ENCODE data around the gene PDIA4.
"Not testable (repeated sequence)": the region's sequence is repeated elsewhere in the genome, so short reads cannot be mapped to it uniquely, and the experiment has no call there.

The PDIA4 gene

GRCh38 chr7:149031353-149031910 is 3.1 kb upstream of the PDIA4 start:
- no peak overlapping the region for H3K27ac ChIP-seq
- TF ChIP-seq ZFX (IDR thresholded peaks at IDR 0.05; ENCODE audit: borderline replicate concordance) = no peak
- TF ChIP-seq, protein P1, sequence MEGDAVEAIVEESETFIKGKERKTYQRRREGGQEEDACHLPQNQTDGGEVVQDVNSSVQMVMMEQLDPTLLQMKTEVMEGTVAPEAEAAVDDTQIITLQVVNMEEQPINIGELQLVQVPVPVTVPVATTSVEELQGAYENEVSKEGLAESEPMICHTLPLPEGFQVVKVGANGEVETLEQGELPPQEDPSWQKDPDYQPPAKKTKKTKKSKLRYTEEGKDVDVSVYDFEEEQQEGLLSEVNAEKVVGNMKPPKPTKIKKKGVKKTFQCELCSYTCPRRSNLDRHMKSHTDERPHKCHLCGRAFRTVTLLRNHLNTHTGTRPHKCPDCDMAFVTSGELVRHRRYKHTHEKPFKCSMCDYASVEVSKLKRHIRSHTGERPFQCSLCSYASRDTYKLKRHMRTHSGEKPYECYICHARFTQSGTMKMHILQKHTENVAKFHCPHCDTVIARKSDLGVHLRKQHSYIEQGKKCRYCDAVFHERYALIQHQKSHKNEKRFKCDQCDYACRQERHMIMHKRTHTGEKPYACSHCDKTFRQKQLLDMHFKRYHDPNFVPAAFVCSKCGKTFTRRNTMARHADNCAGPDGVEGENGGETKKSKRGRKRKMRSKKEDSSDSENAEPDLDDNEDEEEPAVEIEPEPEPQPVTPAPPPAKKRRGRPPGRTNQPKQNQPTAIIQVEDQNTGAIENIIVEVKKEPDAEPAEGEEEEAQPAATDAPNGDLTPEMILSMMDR (IDR thresholded peaks at IDR 0.05) = no peak

- not testable (repeated sequence) for H3K27ac ChIP-seq
Measured at GRCh38 chr7:149030439-149030838, 2.1 kb upstream of the PDIA4 start.

- TF ChIP-seq, protein P1 (IDR thresholded peaks at IDR 0.05) = no peak
- TF ChIP-seq ZFX (IDR thresholded peaks at IDR 0.05; ENCODE audit: borderline replicate concordance) = no peak
- H3K27ac ChIP-seq = peak overlapping the region; percentile 94
Measured at GRCh38 chr7:149027611-149028345, 527 bp downstream of the PDIA4 start.

- H3K27ac ChIP-seq = peak overlapping the region; percentile 94
- TF ChIP-seq, protein P1 (IDR thresholded peaks at IDR 0.05) = no peak
Measured at GRCh38 chr7:149027055-149027454, 1.2 kb downstream of the PDIA4 start.

GRCh38 chr7:149023662-149024061 is 4.6 kb downstream of the PDIA4 start:
- TF ChIP-seq, protein P1 (IDR thresholded peaks at IDR 0.05) = no peak
- no peak for TF ChIP-seq ZFX (IDR thresholded peaks at IDR 0.05; ENCODE audit: borderline replicate concordance)

GRCh38 chr7:149022756-149023360 is 5.4 kb downstream of the PDIA4 start:
- TF ChIP-seq, protein P1 (IDR thresholded peaks at IDR 0.05) = no peak
- TF ChIP-seq ZFX (IDR thresholded peaks at IDR 0.05; ENCODE audit: borderline replicate concordance) = no peak
- peak overlapping the region; percentile 27; the same call in 1 of the 2 replicates for H3K27ac ChIP-seq

More at GRCh38 chr7:149023662-149024061, 4.6 kb downstream of the PDIA4 start:
- peak overlapping the region; percentile 27; the same call in 1 of the 2 replicates for H3K27ac ChIP-seq

GRCh38 chr7:149021725-149022062 is 6.6 kb downstream of the PDIA4 start:
- H3K27ac ChIP-seq = peak overlapping the region; percentile 27; the same call in 1 of the 2 replicates
- TF ChIP-seq ZFX (IDR thresholded peaks at IDR 0.05; ENCODE audit: borderline replicate concordance) = no peak
- TF ChIP-seq, protein P1 (IDR thresholded peaks at IDR 0.05) = no peak
